DMS153 (cell line): Measurements from ENCODE around the gene BNIP5.
"Not testable (repeated sequence)": the region's sequence is repeated elsewhere in the genome, so short reads cannot be mapped to it uniquely, and the experiment has no call there.

ENCODE experiments used
- DNase-seq: peaks from one replicate; lab custom pipeline; 2025; lab: John Stamatoyannopoulos, UW

Gene BNIP5

DNA sequence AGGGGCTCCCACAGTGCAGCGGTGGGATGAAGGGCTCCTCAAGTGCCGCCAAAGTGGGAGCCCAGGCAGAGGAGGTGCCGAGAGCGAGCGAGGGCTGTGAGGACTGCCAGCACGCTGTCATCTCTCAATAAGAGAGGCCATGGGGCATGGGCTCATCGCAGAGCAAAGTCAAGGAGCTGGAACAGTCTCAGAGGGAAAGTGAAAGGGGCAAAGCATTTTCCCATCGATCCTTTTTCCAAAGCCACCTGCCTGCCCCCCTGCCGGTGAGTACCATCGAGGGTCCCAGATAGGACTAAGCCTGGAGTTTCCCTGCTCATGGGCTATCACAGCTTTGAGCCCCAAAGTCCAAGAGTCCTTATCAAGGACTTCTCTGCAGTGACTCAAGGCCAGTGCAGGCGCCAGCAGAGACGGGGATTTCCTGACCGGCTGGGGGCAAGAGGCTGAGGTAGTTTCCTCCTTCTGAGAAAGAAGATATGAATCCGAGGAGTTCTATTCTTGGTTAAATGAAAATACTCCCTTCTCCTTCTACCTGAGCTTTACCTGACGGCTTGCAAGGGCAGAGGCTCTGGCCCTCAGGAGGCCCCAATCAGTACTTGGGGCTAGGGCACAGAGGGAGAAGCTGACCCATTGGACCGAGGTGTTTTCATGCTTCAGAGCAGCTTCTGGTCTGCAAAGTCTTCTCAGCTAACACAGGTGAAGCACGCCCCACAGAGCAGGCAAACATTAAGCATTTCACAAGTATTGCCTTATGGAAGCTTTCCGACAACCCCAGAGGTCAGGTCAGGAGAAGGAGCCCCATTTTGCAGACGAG lies 28.2 kb upstream of the BNIP5 start:
- no peak for DNase-seq

DNA sequence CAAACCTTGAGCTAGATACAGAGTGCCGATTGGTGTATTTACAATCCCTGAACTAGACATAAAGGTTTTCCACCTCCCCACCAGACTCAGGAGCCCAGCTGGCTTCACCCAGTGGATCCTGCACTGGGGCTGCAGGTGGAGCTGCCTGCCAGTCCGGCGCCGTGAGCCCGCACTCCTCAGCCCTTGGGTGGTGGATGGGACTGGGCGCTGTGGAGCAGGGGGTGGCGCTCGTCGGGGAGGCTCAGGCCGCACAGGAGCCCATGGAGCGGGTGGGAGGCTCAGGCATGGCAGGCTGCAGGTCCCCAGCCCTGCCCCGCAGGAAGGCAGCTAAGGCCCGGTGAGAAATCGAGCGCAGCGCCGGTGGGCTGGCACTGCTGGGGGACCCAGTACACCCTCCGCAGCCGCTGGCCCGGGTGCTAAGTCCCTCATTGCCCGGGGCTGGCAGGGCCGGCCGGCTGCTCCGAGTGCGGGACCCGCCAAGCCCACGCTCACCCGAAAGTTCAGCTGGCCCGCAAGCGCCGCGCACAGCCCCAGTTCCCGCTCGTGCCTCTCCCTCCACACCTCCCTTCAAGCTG lies 27.5 kb upstream of the BNIP5 start:
- DNase-seq, result not testable (repeated sequence)

DNA sequence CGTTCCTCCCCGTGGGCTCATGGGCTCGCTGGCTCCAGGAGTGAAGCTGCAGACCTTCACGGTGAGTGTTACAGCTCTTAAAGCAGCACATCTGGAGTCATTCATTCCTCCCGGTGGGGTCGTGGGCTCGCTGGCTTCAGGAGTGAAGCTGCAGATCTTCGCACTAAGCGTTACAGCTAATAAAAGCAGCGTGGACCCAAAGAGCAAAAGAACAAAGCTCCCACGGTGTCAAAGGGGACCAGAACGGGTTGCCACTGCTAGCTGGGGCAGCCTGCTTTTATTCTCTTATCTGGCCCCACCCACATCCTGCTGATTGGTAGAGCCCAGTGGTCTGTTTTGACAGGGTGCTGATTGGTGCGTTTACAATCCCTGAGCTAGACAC lies 26.7 kb upstream of the BNIP5 start:
- not testable (repeated sequence) for DNase-seq

DNA sequence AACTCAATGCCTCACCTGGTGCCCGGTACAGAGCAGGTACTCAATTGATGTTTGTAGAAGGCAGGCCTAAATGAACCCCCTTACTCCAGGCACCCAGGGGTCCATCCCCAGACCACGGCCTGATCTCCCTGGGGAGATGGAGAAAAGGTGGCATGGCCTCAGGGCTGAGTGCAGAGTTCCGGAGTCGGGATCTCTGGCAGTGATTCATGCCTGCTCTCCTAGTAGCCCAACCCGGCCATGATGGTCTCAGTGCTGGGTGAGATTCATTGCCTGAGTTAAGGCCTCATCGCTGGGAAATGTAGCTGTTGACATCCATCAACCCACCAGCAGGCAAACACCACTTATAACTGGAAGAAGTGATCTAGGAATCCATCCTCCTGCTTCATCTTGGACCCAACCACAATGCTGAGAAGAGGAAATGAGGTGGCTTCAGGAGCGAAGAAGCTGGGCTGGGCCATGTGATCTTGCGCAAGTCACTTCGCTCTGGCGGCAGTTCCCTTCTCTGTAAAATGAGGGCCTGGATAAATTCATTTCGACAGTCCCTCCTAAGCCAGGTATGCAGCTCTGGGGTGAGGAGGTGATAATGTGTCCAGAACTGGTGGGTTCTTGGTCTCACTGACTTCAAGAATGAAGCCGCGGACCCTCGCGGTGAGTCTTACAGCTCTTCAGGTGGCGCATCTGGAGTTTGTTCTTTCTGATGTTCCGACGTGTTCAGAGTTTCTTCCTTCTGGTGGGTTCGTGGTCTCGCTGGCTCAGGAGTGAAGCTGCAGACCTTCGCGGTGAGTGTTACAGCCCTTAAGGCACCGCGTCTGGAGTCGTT lies 26.1 kb upstream of the BNIP5 start:
- DNase-seq, result no peak

DNA sequence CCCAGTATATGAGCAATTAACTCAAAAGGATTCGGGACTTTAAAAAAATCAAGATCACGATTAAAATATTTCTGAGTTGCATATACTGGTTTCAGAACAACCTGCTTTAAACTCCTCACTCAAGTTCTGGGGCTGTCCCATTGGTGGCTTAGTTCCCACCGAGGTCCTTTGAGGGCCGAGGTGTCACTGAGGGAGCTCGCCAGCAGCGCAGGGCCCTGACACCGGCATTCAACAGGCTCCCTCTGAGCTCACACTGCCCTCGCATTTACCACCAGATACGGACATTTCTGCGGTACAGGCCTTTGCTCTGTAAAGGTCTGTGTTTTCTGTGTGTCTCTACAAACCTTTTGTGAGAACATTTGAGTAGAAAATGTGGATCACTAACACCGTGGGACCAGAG lies 24.4 kb upstream of the BNIP5 start:
- no peak for DNase-seq

DNA sequence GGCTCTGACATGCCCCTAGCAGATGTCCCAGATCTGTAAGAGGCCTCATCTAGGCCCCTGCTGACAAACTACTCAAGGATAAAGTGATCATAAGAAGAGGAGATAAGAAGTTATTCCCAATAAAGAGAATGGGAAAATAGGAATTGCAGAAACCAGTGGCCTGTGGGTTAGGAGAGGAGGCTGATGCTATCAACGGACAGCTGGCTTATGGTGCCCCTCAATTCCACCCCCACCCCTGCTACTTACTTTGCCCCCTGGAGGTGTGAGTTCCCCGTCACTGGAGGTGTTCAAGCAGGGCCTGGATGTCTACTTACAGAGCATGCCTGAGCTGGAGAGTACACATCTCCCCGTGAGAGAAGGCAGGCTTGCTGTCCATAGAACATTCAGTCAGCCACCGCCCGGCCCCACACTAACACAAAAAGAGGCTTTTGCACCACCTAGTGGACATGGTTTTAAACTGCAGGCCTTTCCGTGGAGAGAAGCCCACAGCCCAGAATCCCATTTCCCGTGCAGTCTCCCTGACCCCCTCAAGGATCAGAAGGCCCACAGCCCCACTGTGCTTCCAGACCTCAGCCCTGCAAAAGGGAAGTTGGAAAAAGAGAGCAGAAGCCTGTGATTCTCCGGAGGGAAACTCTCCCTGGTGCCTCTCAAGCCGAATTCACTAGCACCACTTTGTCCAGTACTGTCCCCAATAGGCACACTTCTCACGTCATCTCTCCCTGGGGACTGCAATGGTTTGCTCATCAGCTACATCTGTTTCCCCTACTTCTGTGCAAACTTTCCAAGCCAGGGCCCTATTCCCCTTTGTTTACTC lies 23.8 kb upstream of the BNIP5 start:
- DNase-seq, result peak; percentile 59

DNA sequence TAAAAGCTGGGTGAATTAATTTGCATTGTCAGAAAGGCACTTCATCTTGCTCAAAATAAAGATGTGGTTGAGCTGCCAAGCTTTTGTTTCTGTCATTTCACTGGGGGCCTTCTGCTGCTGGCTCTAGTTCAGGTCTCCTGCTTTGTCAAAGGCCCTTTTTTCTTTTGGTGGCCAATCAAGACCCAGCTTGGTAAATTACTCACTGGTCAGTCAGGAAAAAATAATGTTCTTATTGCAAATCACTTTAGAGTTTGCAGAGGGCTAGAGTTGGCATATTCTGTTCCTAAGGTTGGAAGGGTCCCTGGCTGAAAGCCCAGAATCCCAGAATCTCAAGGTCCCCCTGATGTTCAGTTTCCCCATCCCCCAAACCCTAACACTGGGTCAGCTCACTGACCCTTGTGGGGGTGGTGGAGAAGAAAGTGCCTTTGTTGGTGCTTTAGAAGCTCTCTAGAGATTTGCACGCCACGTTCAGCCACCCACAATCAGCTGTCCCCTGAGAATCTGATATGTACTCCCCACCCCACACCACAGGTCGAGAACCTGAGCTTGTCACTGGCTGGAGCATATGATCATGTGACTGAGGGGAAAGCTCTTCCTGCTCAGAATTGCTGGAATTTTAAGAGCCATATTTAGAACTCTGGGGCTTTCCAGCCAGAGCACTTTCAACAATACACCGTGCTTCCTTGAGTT lies 21.7 kb upstream of the BNIP5 start:
- no peak for DNase-seq

DNA sequence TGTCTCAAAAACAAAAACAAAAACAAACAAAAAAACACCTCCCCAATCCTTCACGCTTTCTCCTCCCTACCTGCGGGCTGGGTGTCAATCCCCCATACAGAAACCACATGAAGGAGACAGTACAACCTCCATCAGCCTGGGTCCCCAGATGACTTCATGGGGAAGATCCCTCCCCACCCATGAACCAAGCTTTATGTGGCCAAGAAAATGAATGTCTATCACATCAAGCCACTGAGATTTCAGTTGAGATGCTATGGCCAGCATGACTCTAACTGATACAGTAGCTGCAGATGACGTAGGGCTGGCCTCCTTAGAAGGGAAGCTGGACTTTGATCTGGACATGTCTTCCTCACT lies 21.2 kb upstream of the BNIP5 start:
- DNase-seq, result no peak

DNA sequence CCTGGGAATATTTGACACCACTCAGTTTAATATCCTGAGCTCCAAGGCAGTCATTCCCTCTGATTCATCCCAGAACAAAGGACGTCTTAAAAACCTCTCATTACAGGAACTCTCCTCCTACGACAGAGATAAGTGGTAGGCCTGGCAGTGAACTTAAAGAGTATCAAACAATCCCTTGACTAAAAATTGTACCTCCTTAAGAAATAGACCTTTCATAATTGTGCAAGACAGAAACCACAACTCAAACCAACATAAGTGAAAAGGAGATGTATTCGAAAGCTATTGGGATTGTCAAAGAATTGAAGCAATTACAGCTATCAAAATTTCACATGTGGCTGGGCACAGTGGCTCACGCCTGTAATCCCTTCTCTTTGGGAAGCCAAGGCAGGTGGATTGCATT lies 19.1 kb upstream of the BNIP5 start:
- no peak for DNase-seq

DNA sequence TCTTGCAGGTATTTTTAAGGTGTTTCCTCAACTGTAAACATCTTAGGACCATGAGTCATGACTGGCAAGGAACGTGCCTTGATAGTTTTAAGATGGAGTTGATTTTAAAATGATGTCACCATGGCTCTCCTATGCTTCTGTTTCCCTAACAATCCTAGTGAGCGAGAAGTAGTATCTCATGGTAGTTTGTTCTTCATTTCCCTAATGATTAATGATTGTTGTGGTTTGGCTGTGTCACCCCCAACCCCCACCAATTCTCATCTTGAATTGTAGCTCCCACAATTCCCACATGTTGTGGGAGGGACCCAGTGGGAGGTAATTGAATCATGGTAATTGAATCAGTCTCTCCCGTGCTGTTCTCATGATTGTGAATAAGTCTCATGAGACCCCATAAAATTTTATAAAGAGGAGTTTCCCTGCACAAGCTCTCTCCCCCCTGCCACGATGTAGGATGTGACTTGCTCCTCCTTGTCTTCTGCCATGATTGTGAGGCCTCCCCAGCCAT lies 16.8 kb upstream of the BNIP5 start:
- DNase-seq, result no peak

DNA sequence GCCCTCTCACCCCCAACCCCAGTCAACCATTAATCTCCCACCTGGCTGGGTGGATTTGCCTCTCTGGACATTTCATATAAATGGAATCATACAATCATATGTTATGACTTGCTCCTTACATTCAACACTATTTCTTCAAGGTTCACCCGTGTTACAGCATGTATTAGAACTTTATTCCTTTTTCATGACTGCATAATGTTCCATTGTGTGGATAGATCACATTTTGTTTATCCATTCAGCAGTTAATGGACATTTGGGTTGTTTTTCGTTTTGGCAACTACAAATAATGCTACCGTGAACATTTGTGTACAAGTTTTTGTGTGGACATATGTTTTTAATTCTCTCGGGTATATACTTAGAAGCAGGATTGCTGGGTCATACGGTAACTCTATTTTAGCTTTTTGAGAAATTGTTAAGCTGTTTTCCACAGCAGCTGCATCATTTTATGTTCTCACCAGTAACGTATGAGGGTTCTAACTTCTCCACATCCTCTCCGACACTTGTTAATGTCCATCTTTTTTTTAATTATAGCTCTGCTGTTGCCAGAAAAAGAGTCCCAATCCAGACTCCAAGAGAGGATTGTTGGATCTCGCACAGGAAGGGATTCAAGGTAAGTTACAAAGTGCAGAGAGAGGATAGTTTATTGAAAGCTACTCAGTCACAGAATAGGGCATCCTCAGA lies 15.9 kb upstream of the BNIP5 start:
- no peak for DNase-seq

DNA sequence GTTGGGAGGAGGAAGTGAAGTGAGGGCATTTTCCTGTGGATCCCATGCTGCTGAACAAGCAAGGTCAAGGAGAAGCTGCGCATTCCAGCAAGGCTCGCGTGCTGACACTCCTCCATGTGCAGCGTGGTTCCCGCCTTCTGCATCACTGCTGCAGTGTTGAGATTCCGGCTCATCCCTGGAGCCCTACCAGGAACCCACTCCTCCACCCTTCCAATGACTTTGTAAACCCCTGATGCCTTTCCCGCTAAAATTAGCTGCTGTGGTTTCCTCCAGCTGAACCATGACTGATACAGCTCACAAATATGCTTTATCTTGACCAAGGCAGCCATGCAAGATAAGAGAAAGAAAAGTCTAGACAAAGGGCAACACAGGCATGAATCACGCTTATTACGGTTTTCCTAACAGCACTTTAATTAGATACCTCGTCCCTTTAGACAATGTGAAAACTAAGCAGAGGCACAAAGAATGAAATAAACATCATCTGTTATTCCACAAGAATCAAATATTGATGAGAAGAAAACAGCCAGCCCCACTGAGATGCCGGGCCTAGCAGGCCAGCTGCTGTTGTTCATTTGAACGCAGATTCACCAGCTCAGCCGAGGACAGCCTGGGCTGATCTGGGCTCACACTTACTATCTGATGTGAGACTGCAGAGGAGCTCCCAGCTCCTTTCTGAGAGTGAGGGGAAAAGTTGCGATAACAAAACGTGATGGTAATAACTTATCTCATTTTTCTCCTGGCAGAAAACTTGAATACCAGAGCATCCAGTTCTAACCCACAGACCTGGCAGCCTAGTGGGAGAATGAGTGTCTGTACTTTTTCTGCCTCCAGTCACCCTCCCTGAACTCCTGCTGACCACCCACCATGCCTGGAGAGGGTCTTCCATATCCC lies 14.2 kb upstream of the BNIP5 start:
- DNase-seq, result no peak

DNA sequence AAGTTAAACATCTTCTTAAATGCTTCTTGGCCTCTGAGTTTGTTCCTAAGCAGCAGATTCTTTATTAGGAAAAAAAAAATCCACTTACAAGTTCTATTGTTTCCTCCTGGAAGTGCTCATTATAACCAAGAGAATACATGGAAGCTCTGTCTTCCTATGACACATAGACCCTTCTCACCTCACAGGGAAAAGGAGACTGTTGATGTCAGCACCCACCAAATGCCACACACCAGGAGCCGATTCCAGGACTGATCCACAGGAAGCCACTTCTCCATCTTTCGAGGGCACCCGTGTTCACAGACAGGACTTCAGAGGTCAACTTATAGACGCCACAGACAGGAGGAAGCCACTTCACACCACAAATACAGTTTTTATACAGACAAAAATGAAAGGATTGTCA lies 13.4 kb upstream of the BNIP5 start:
- DNase-seq, result no peak

DNA sequence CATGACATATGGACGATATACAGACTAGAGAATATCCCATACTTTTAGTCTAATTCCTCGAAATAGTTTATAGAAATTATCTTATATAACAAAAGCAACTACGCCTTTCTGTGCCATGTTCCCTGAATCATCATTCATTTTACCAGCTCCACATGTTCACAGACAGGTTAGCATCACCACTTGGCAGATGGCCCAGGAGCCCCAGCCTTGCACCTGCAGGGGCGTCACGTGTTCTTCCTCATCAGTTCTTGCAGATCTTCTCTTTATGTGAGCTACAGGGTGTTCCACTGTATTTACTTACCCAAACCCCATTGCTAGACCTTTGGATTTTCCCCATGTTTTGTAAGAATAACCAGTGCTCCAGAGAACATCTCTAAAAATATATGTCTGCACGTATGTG lies 12.6 kb upstream of the BNIP5 start:
- peak; percentile 78 for DNase-seq

DNA sequence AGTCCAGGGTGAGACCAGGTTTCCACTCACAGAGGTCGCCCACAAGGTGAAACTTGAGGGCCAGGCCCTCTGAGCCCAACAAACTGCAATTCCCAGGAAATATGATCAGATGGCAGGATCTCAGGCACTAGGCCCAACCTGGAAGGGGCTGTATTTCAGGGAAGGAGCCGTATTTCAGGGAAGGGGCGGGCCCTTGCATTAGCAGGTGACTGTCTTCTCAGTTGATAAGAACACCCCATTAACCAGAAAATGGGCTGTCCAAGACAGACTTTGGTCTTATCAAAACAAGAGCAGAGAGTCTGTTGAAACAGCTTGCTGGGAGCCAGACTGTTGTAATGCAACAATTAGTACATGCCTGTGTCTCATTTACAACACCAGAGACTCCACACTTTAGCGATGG lies 10.9 kb upstream of the BNIP5 start:
- DNase-seq, result no peak

DNA sequence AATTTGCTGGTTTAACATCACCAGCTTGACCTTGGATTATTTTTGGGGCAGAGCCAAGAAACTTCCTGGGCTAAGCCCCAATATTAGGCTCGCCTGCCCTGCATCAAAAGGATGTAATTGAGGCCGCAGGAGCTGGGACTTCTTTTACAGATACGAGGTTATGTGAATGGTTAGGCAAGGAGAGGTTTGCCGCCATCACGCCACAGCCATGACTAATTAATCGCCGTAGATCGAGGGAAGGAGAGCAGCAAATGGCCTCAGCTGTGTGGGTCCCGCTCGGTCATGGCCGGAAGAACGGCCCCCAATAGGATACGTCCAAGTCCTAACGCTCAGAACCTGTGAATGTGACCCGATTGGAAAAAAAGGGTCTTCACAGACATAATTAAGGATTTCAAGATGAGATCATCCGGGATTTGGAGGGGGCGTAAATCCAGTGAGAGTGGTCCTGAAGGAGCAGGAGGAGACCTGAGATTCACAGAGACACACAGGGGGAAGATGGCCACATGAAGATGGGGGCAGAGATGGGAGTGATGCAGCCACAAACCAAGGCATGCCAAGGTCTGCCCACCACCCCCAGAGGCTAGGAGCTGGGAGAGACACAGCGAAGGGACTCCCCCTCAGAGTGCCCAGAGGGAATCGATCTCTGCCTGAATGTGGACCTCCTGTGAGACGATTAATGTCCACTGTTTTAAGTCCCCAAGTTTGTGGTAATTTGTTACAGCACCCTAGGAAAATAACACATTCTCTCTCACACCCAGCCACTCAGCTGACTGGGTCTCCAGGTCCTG lies 10.0 kb upstream of the BNIP5 start:
- DNase-seq, result no peak

DNA sequence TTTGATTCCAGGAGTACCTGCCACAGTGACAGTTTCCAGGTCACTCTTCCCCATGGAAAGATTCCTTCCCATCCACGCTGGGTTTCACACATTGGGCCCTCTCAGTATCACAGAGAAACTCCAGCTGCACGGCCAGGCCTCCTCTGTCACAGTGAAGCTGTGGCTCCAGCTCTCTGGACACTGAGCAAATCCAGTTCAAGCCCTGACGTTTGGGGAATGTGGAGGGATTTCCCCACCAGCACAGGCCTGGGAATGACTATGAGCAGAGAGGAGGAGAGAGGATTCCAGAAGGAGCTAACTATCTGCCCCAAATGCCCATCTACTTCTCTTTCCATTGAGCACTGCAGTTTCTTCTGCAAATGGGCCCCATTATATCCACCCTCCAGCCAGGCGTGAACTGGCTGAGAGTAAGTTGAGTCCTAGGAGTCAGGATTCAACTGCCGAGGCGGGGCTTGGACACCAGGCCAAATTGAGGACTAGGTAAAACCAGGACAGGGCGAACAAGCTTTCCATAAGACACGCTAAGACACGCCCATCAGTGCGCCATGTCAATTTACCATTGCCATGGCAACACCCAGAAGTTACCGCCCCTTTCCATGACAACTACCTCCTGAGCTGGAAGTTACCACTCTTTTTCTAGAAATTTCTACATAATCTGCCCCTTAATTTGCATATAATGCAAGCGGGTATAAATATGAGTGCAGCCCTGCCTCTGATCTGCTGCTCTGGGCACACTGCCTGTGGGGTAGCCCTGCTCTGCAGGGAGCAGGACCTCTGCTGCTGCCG lies 9.2 kb upstream of the BNIP5 start:
- DNase-seq, result no peak

DNA sequence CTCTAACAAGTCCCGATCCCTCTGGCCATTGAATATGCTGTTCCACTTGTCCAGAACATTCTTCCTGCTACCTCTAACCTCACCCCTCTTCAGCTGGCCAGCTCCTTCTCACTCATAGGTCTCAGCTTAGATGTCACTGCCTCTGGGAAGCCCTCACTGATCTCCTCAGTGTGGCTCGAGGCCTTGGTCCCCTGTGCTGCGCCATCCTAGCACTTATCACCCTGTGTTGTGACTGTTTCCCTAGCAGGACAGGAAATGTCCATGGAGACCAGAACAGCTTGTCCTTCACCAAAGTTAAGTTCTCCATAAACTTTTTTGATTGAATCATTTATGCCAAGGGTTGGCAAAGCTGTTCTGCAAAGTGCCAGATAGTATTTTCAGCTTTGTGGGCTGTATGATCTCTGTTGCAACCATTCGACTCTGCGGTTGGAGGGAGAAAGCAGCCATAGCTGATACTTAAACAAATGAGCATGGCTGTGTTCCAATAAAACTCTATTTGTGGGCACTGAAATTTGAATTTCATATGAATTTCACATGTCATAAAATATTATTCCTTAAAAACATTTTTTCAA lies 6.5 kb upstream of the BNIP5 start:
- DNase-seq, result no peak
